Stimulated activated CD8-positive, alpha-beta memory T cell treated with anti-CD3 and anti-CD28 coated beads, Interleukin-12 subunit alpha, Interleukin-12 subunit beta, amount 100 ng/mL, for 24 hours (primary cell): ENCODE results near the gene MST1.

Experiments used
- DNase-seq: peaks from one replicate; pipeline ENCODE4 v3.0.0-alpha.2; 2020; ENCODE audit errors: extremely low read depth

Gene MST1

GRCh38 chr3:49674497-49674983, 14.7 kb downstream of the MST1 start:
- no peak for DNase-seq

- peak; percentile 96 for DNase-seq
These were observed 15.4 kb downstream of the MST1 start, which contains the start of gene APEH for GRCh38 chr3:49673715-49674496. TSS of gene APEH (plus strand) at chr3:49674351. CDS start at chr3:49674402, 51 bp downstream.

- DNase-seq: peak; percentile 5
These were observed 16.1 kb downstream of the MST1 start for GRCh38 chr3:49673121-49673714.

GRCh38 chr3:49671291-49672288, 17.7 kb downstream of the MST1 start:
- peak; percentile 35 for DNase-seq

- no peak for DNase-seq
These were observed 18.4 kb downstream of the MST1 start for GRCh38 chr3:49670940-49671290.

- DNase-seq: no peak
These were observed 19.9 kb downstream of the MST1 start for GRCh38 chr3:49669352-49669751.

GRCh38 chr3:49668861-49669260, 20.4 kb downstream of the MST1 start:
- DNase-seq: no peak

- no peak for DNase-seq
These were observed 20.9 kb downstream of the MST1 start for GRCh38 chr3:49668414-49668797.

GRCh38 chr3:49667701-49668413, 21.4 kb downstream of the MST1 start:
- DNase-seq: no peak

- no peak for DNase-seq
These were observed 22.7 kb downstream of the MST1 start for GRCh38 chr3:49666592-49666991.

GRCh38 chr3:49665822-49666519, 23.3 kb downstream of the MST1 start:
- DNase-seq: no peak

GRCh38 chr3:49664300-49664699, 25.0 kb downstream of the MST1 start:
- DNase-seq: no peak

GRCh38 chr3:49663831-49664230, 25.4 kb downstream of the MST1 start:
- DNase-seq: no peak

GRCh38 chr3:49662720-49663413, 26.4 kb downstream of the MST1 start:
- DNase-seq: no peak

- DNase-seq: no peak
These were observed 27.3 kb downstream of the MST1 start for GRCh38 chr3:49662021-49662420.

GRCh38 chr3:49661281-49661680, 28.0 kb downstream of the MST1 start:
- no peak for DNase-seq

GRCh38 chr3:49659756-49660155, 29.5 kb downstream of the MST1 start:
- no peak for DNase-seq

- no peak for DNase-seq
These were observed 30.6 kb downstream of the MST1 start for GRCh38 chr3:49658711-49659110.

GRCh38 chr3:49657208-49657915, 31.9 kb downstream of the MST1 start:
- DNase-seq: no peak
